Non-pigmented ciliary epithelial cell (primary cell): Measurements from ENCODE around the gene DCST2.
A peak's percentile ranks its signal among the peaks of the same experiment; 100 is the strongest.

Experiments
- DNase-seq: peaks from one replicate; pipeline ENCODE4 v3.0.0-alpha.2; 2010; ENCODE audit warnings: low read depth

Gene DCST2

GRCh38 chr1:155010211-155010918 lies 23.2 kb downstream of the DCST2 start:
- DNase-seq = no peak

- no peak for DNase-seq
These were observed 23.8 kb downstream of the DCST2 start for GRCh38 chr1:155009742-155010141.

GRCh38 chr1:155009221-155009711 lies 24.3 kb downstream of the DCST2 start:
- no peak for DNase-seq

- DNase-seq = no peak
These were observed 25.3 kb downstream of the DCST2 start for GRCh38 chr1:155008015-155008941.

- DNase-seq = no peak
These were observed 26.2 kb downstream of the DCST2 start for GRCh38 chr1:155007251-155007828.

GRCh38 chr1:155006601-155007101 lies 26.9 kb downstream of the DCST2 start:
- DNase-seq = no peak

GRCh38 chr1:155005076-155006011 lies 28.2 kb downstream of the DCST2 start:
- DNase-seq = no peak

GRCh38 chr1:155004352-155005075 lies 29.1 kb downstream of the DCST2 start:
- no peak for DNase-seq

- no peak for DNase-seq
These were observed 29.7 kb downstream of the DCST2 start for GRCh38 chr1:155003766-155004351.

GRCh38 chr1:155003227-155003765 lies 30.3 kb downstream of the DCST2 start:
- no peak for DNase-seq

- no peak for DNase-seq
These were observed 30.9 kb downstream of the DCST2 start, which contains the start of gene ZBTB7B for GRCh38 chr1:155002464-155003226. ZBTB7B (plus strand) TSS chr1:155002802; CDS start chr1:155014661, 11,859 bp downstream.

- DNase-seq = peak; percentile 97
These were observed 31.7 kb downstream of the DCST2 start for GRCh38 chr1:155001675-155002463.

GRCh38 chr1:155001425-155001674 lies 32.2 kb downstream of the DCST2 start:
- DNase-seq = no peak

- no peak for DNase-seq
These were observed 32.7 kb downstream of the DCST2 start for GRCh38 chr1:155000726-155001424.

GRCh38 chr1:155000411-155000725 lies 33.2 kb downstream of the DCST2 start:
- DNase-seq = no peak

- no peak for DNase-seq
These were observed 33.8 kb downstream of the DCST2 start for GRCh38 chr1:154999571-155000410.
